NCI-H1417 treated with DMSO at 0.1 percent for 48 hours (cell line): Measurements from ENCODE around the gene AGAP9.
"Not testable (repeated sequence)": the region's sequence is repeated elsewhere in the genome, so short reads cannot be mapped to it uniquely, and the experiment has no call there.

Experiments used
- DNase-seq: peaks from one replicate; lab custom pipeline; 2025; lab: John Stamatoyannopoulos, UW

The AGAP9 gene

GRCh38 chr10:47456794-47457527 is 66.5 kb downstream of the AGAP9 start:
- DNase-seq = no peak

- no peak for DNase-seq
Measured at GRCh38 chr10:47456079-47456785, 67.2 kb downstream of the AGAP9 start.

GRCh38 chr10:47455350-47456078 is 67.9 kb downstream of the AGAP9 start:
- not testable (repeated sequence) for DNase-seq

- DNase-seq = no peak
Measured at GRCh38 chr10:47454780-47455058, 68.7 kb downstream of the AGAP9 start.

GRCh38 chr10:47454008-47454779 is 69.2 kb downstream of the AGAP9 start:
- DNase-seq = no peak

- DNase-seq = no peak
Measured at GRCh38 chr10:47453141-47454007, 70.1 kb downstream of the AGAP9 start.

- DNase-seq = no peak
Measured at GRCh38 chr10:47452495-47453140, 70.8 kb downstream of the AGAP9 start.

- DNase-seq = no peak
Measured at GRCh38 chr10:47451998-47452494, 71.4 kb downstream of the AGAP9 start.
